IMR-90 (cell line): ENCODE results near the gene PRKAG3.

Experiments used
- CEBPB ChIP-seq: IDR thresholded peaks from 2 replicates; pipeline ENCODE4 v1.6.1; 2012; ENCODE audit warnings: low read depth, low read length, improper control_type of control experiment
- CHD1 ChIP-seq: IDR thresholded peaks from 2 replicates; pipeline ENCODE4 v1.6.1; 2012; ENCODE audit warnings: low read depth, low read length, improper control_type of control experiment
- CTCF ChIP-seq: conservative IDR thresholded peaks from 2 replicates; pipeline ENCODE4 v1.5.1; 2012; ENCODE audit warnings: mild to moderate bottlenecking, low read depth, low read length, improper control_type of control experiment
- ELK1 ChIP-seq: fragments of 150-350 bp; IDR thresholded peaks from 2 replicates; pipeline ENCODE4 v1.6.1; 2016; ENCODE audit warnings: low read depth, mild to moderate bottlenecking, low read length, moderate library complexity, borderline replicate concordance
- FOS ChIP-seq: fragments of 150-350 bp; IDR thresholded peaks from 2 replicates; pipeline ENCODE4 v1.6.1; 2016; ENCODE audit warnings: low read depth, low read length
- MAFK ChIP-seq: IDR thresholded peaks from 2 replicates; pipeline ENCODE4 v1.6.1; 2012; ENCODE audit warnings: low read depth, low read length, improper control_type of control experiment
- MAZ ChIP-seq: IDR thresholded peaks from 2 replicates; pipeline ENCODE4 v1.6.1; 2012; ENCODE audit warnings: low read depth, mild to moderate bottlenecking, low read length, improper control_type of control experiment, moderate library complexity, borderline replicate concordance
- MXI1 ChIP-seq: IDR thresholded peaks from 2 replicates; pipeline ENCODE4 v1.6.1; 2012; ENCODE audit warnings: low read depth, mild to moderate bottlenecking, low read length, moderate library complexity, borderline replicate concordance
- POLR2A ChIP-seq: IDR thresholded peaks from 2 replicates; pipeline ENCODE4 v1.6.1; 2012; ENCODE audit warnings: mild to moderate bottlenecking, low read depth, low read length
- RAD21 ChIP-seq: IDR thresholded peaks from 2 replicates; pipeline ENCODE4 v1.6.1; 2012; ENCODE audit warnings: low read length, improper control_type of control experiment
- RCOR1 ChIP-seq: IDR thresholded peaks from 2 replicates; pipeline ENCODE4 v1.6.1; 2012; ENCODE audit warnings: mild to moderate bottlenecking, low read length, improper control_type of control experiment; ENCODE audit not compliant: insufficient replicate concordance
- RFX5 ChIP-seq: IDR thresholded peaks from 2 replicates; pipeline ENCODE4 v1.8.0; 2012; ENCODE audit warnings: low read depth, mild to moderate bottlenecking, low read length, moderate library complexity
- SMC3 ChIP-seq: fragments of 150-350 bp; IDR thresholded peaks from 2 replicates; pipeline ENCODE4 v1.6.1; 2016; ENCODE audit warnings: low read depth, mild to moderate bottlenecking, antibody characterized with exemption, low read length, moderate library complexity
- USF2 ChIP-seq: fragments of 150-350 bp; IDR thresholded peaks from 2 replicates; pipeline ENCODE4 v1.6.1; 2017; ENCODE audit warnings: mild to moderate bottlenecking, antibody characterized with exemption, low read length, low read depth

- no peak for TF ChIP-seq POLR2A
- no peak for TF ChIP-seq CTCF
- no peak for TF ChIP-seq USF2
- TF ChIP-seq FOS, result no peak
- TF ChIP-seq MAZ, result no peak
- no peak for TF ChIP-seq RCOR1
- no peak for TF ChIP-seq MXI1
- TF ChIP-seq RAD21, result no peak
- no peak for TF ChIP-seq MAFK
- TF ChIP-seq CEBPB, result no peak
- no peak for TF ChIP-seq RFX5
- no peak for TF ChIP-seq ELK1
- no peak for TF ChIP-seq CHD1
- no peak for TF ChIP-seq SMC3
Measured at GRCh38 chr2:218792433-218792832, 39.2 kb downstream of the PRKAG3 start.
